ENCODE data around the gene F13A1.

DNA sequence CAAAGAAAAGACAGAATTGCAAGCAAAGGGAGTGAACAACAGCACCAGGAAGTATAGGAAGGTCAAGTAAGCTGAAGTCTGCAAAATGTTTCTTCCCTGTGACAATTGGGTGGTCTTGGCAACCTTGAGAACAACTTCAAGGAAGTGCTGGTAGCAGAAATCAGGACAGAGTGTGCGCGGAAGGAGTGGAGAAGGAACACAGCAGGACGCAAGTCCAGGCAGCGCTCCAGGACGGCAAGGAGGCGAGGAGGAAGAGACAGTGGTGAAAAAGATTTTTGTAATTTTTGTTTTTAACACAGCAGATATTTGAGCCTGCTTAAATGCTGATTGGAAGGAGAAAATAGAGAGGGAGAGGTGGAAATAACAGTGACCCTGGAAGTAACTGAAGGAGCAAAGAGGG lies 141.7 kb downstream of the F13A1 start:
- TF ChIP-seq CTCF (IDR thresholded peaks at IDR 0.05; ENCODE audit: extremely low read depth in 1 of 2, insufficient read depth in 1 of 2, low read depth in 1 of 2, low read length in 2 of 2): no peak
- TF ChIP-seq POLR2A (IDR thresholded peaks at IDR 0.05; ENCODE audit: low read depth, low read length): no peak
- TF ChIP-seq EZH2 (IDR thresholded peaks at IDR 0.05; ENCODE audit: borderline replicate concordance, low read depth, low read length, severe bottlenecking): no peak
- TF ChIP-seq MAX (IDR thresholded peaks at IDR 0.05; ENCODE audit: insufficient read depth, insufficient read length): no peak
- TF ChIP-seq POLR2AphosphoS5 (IDR thresholded peaks at IDR 0.05; ENCODE audit: insufficient read depth, low read depth, low read length): no peak
- TF ChIP-seq JUN (IDR thresholded peaks at IDR 0.05; ENCODE audit: borderline replicate concordance, insufficient read depth, insufficient read length, low read depth): no peak
